ENCODE data around the gene RMI1.

RMI1 gene

GRCh38 chr9:83960991-83961390, 19.6 kb upstream of the RMI1 start:
- Mint-ChIP-seq H3K27ac (no peak overlapping the region), H3K4me1 (peaks cover 18% of the 10 kb centered on the region)

GRCh38 chr9:83962165-83962564, 18.4 kb upstream of the RMI1 start:
- peaks cover 11% of the 10 kb centered on the region for H3K4me1 Mint-ChIP-seq
- no peak overlapping the region for H3K4me3 Mint-ChIP-seq
- no peaks in the 10 kb centered on the region for H3K27me3 Mint-ChIP-seq
- H3K9me3 Mint-ChIP-seq = no peaks in the 10 kb centered on the region
- H3K36me3 Mint-ChIP-seq = peaks cover 6% of the 10 kb centered on the region
- no peak overlapping the region for H3K27ac Mint-ChIP-seq

More at GRCh38 chr9:83960991-83961390, 19.6 kb upstream of the RMI1 start:
- Mint-ChIP-seq H3K4me3 (no peak overlapping the region), H3K27me3 (no peaks in the 10 kb centered on the region), H3K9me3 (no peaks in the 10 kb centered on the region), H3K36me3 (peaks cover 3% of the 10 kb centered on the region)

DNA sequence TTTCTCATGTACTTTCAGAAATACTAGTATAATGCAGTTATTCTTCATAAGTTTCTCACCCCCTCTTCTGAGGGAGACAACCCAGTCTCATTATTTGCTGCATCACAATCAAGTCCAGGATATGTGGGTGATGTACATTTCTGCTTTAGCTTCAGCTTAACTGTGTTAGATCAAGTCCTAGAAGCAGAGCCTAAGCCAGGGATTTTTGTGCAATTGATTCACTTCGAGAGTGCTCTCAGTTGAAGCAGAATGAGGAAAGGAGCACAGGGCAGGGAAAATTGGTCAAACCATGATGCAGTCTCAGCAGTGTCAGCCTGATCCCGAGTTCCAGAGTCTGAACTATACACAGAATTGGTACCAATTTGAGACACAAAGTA, 15.6 kb upstream of the RMI1 start:
- H3K9me3 Mint-ChIP-seq = no peaks in the 10 kb centered on the region
- H3K27ac Mint-ChIP-seq = peak overlapping the region; percentile 68
- no peaks in the 10 kb centered on the region for H3K27me3 Mint-ChIP-seq
- H3K36me3 Mint-ChIP-seq = peaks cover 13% of the 10 kb centered on the region
- peaks cover 26% of the 10 kb centered on the region for H3K4me1 Mint-ChIP-seq
- H3K4me3 Mint-ChIP-seq = no peak overlapping the region

DNA sequence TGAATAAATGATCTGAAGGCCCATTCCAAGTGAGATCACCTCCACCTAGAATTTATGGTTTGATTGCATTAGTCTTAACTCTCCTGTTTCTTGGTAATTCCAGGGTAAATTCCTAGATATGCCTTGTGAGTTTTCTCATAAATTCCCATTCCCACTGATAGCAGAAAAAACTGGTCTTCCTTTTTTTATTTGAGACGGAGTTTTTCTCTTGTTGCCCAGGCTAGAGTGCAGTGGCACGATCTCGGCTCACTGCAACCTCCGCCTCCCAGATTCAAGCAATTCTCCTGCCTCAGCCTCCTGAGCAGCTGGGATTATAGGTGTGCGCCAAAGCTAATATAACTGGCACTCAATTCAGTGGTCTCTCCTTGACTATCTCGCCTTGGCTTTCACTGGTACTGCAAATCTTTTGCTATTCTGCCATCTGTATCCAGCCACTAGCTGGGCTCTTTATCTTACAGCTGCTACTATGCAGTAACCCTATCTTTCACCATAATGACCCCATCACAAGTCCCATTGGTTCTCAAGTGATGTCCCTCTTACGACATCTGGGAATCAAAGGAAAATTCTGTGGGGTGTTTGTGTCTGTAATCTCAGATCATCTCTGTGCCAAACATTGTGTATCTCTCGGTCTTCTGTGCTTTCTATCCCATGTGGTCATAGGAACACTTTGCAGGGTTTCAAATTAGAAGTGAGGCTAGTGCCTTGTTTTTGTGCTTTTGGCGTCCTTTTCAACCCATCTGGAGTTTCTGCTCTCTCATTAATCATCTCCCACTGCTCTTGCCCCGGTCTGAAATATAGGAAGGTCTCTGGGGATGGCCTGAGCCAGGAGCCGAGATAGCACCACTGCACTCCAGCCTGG, 15.0 kb upstream of the RMI1 start:
- H3K36me3 Mint-ChIP-seq = peaks cover 18% of the 10 kb centered on the region
- H3K9me3 Mint-ChIP-seq = no peaks in the 10 kb centered on the region
- H3K4me3 Mint-ChIP-seq = no peak overlapping the region
- H3K27me3 Mint-ChIP-seq = no peaks in the 10 kb centered on the region
- H3K27ac Mint-ChIP-seq = peak overlapping the region; percentile 68
- H3K4me1 Mint-ChIP-seq = peaks cover 30% of the 10 kb centered on the region

- Mint-ChIP-seq H3K9me3 (no peaks in the 10 kb centered on the region), H3K36me3 (peaks cover 22% of the 10 kb centered on the region), H3K27me3 (no peaks in the 10 kb centered on the region), H3K4me1 (peaks cover 36% of the 10 kb centered on the region), H3K4me3 (no peak overlapping the region), H3K27ac (peak overlapping the region; percentile 66)
Observed at GRCh38 chr9:83966209-83966582, 14.4 kb upstream of the RMI1 start.

DNA sequence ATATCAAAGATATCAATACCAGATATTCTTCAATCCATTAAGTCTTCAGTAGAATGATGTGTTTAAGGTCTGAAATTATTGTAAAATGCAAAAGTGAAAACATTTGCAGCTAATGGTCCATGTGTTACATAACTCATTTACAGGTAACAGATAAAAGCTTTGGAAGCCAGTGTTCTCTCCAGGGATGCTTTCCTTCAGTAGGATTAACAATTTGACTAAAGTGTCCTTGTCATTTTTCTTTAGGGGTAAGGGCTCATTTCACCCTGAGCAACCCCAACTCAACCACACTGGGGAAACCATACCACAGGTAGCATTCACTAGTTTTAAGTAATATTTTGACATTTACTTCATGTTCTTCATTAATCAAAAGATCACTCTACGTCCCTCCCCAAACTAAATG, 13.5 kb upstream of the RMI1 start:
- Mint-ChIP-seq H3K9me3 (no peaks in the 10 kb centered on the region), H3K4me3 (no peak overlapping the region), H3K4me1 (peaks cover 45% of the 10 kb centered on the region), H3K36me3 (peaks cover 25% of the 10 kb centered on the region), H3K27ac (peak overlapping the region; percentile 92), H3K27me3 (no peaks in the 10 kb centered on the region)

GRCh38 chr9:83969602-83970001, 11.0 kb upstream of the RMI1 start:
- Mint-ChIP-seq H3K9me3 (no peaks in the 10 kb centered on the region), H3K4me1 (peaks cover 63% of the 10 kb centered on the region), H3K36me3 (peaks cover 31% of the 10 kb centered on the region)

GRCh38 chr9:83971485-83971884, 9.1 kb upstream of the RMI1 start:
- Mint-ChIP-seq H3K27ac (peak overlapping the region; percentile 30), H3K27me3 (no peaks in the 10 kb centered on the region), H3K4me1 (peaks cover 74% of the 10 kb centered on the region)

More at GRCh38 chr9:83969602-83970001, 11.0 kb upstream of the RMI1 start:
- no peak overlapping the region for H3K4me3 Mint-ChIP-seq
- H3K27ac Mint-ChIP-seq = peak overlapping the region; percentile 41
- no peaks in the 10 kb centered on the region for H3K27me3 Mint-ChIP-seq

DNA sequence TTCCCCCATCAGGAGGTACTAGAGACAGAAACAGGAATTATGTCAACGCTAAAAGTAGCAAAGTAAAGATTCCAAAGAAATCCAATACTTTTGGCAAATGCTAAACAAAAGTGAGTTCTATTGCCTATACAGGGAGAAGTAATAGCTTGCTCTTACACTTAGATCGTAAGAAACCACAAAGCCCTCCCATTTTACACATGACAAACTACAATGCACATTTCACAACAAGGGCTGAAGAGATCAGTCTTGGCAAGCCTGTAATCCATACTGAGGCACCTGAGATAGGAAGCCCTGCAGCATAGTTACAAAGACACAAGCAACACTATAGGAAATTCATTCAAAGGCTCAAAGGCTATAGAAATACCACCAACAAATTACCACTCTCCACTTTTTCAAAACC, 8.3 kb upstream of the RMI1 start:
- Mint-ChIP-seq H3K4me3 (peak overlapping the region; percentile 19), H3K4me1 (peaks cover 78% of the 10 kb centered on the region), H3K27ac (no peak overlapping the region)

More at GRCh38 chr9:83971485-83971884, 9.1 kb upstream of the RMI1 start:
- Mint-ChIP-seq H3K4me3 (no peak overlapping the region), H3K9me3 (no peaks in the 10 kb centered on the region), H3K36me3 (peaks cover 44% of the 10 kb centered on the region)

GRCh38 chr9:83975300-83975699, 5.3 kb upstream of the RMI1 start:
- Mint-ChIP-seq H3K4me1 (peaks cover 68% of the 10 kb centered on the region), H3K27me3 (no peaks in the 10 kb centered on the region), H3K4me3 (peak overlapping the region; percentile 95), H3K36me3 (peaks cover 45% of the 10 kb centered on the region), H3K9me3 (no peaks in the 10 kb centered on the region), H3K27ac (peak overlapping the region; percentile 73)

More for the DNA sequence above, 8.3 kb upstream of the RMI1 start:
- H3K36me3 Mint-ChIP-seq = peaks cover 40% of the 10 kb centered on the region
- H3K27me3 Mint-ChIP-seq = no peaks in the 10 kb centered on the region
- no peaks in the 10 kb centered on the region for H3K9me3 Mint-ChIP-seq

DNA sequence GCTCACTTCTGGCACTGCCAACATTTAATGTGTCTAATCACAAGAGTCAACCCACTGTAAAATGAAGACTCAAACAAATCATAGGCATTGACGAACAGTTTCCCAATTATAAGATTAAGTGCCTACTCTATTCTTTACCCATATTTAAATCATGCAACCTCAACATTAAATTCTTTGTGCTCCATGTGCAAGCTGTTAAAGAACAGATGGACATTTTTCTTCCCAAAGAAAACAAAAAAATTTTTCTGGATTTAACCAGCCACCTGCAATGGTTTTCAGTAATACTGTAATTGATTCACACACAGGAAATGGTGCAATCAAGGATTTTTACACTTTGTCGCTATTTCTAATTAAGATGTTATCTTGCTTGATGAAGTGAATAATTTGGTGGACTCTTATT, 4.2 kb upstream of the RMI1 start:
- Mint-ChIP-seq H3K27ac (peak overlapping the region; percentile 72), H3K27me3 (no peaks in the 10 kb centered on the region), H3K9me3 (no peaks in the 10 kb centered on the region), H3K36me3 (peaks cover 38% of the 10 kb centered on the region), H3K4me3 (peak overlapping the region; percentile 95), H3K4me1 (peaks cover 59% of the 10 kb centered on the region)

DNA sequence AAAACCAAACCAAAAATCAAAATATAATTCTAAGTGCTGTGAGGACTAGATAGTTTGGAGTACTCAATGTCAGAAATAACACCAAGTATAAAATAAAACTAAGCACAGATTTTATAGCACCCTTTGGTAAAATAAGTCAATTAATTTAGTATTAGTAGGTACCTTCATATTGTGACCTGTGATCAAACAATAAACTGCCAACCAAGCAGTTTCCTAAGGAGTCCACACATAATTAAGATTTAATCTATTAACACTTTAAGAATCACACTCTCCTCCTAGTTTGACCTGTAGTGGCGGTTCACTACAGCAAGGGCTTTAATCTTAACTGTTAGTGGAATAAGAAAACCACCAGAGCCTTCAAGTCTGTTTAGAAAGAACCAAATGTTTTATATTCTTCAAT, 3.4 kb upstream of the RMI1 start:
- Mint-ChIP-seq H3K4me3 (peak overlapping the region; percentile 95), H3K27me3 (no peaks in the 10 kb centered on the region), H3K36me3 (peaks cover 36% of the 10 kb centered on the region), H3K27ac (peak overlapping the region; percentile 100), H3K9me3 (no peaks in the 10 kb centered on the region), H3K4me1 (peaks cover 56% of the 10 kb centered on the region)

DNA sequence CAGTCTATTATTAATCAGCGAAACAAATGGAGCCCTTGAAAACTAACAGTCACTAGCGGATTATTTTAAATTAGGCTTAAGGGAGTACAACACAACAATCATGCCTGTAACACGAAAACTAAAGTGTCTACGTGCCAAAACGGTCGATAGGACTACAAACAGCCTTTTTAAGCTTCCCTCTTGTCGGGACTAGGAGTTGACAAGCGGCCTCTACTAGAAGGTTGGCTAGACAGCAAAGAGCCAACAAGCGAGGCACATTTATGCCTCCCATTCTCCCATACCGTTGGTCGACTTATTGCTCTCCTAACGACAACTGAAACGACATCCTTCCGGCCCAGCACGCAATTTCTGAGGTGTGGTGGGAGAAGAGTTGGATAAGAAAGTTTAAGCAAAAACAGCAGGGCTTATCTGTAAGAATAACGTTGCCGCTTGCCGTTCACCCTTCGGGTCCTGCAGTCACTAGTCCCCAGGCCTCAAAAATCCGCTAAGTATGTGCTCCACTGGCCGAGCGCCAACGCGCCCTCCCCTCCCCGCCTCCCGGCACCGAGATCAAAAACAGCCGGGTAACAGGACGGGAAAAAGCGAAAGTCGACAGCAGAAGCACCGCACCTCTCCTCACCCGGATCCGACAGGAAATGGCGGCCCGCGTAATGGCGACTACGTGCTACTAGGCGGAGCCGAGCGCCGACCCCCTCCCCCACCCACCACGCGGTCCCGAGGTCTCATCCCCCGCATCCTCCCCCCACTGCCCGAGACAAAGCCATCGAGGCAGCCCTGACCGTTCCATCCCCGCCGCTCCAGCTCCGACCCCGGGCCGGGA, 1.4 kb upstream of the RMI1 start:
- peaks cover 34% of the 10 kb centered on the region for H3K36me3 Mint-ChIP-seq
- no peaks in the 10 kb centered on the region for H3K27me3 Mint-ChIP-seq
- H3K9me3 Mint-ChIP-seq = no peaks in the 10 kb centered on the region
- H3K4me3 Mint-ChIP-seq = peak overlapping the region; percentile 95
- peak overlapping the region; percentile 100 for H3K27ac Mint-ChIP-seq
- peaks cover 50% of the 10 kb centered on the region for H3K4me1 Mint-ChIP-seq

DNA sequence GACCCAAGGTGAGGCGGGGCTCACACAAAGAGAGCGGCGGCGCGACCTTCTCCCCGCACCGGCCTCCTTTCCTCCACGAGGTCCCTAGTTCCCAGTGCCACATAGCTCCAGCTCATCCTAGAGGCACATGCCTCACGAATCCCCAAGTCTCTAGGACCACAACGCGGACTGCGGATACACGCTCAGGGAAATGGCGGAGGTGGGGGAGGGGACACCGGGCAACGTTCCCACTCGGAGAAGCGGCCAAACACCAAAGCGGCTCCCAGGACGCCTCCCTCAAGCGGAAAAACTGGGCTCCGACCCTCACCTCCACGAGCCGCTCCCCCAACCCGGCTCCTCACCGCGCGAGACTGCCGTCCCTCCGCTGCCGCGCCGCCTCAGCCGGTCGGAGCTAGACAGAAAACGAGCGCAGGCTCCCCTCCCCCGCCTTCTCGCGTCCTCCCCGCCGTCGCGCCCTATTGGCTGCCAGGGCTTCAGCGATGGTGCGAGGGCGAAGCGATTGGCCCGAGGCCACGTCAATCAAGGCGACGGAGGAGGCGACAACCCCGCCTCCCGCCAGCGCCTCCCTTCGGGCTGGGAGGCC, 702 bp upstream of the RMI1 start, which contains the start of gene HNRNPK:
TSS of gene HNRNPK (minus strand) at position 404 of the 583 bp plus-strand sequence. CDS start 1,963 bp downstream, outside the sequence.
- no peaks in the 10 kb centered on the region for H3K27me3 Mint-ChIP-seq
- H3K27ac Mint-ChIP-seq = peak within 1 kb of the TSS; percentile 100
- H3K4me1 Mint-ChIP-seq = peaks cover 43% of the 10 kb centered on the region
- H3K4me3 Mint-ChIP-seq = peak within 1 kb of the TSS; percentile 95
- peaks cover 28% of the 10 kb centered on the region for H3K36me3 Mint-ChIP-seq
- H3K9me3 Mint-ChIP-seq = no peaks in the 10 kb centered on the region

GRCh38 chr9:83981126-83981871, 694 bp downstream of the RMI1 start:
- H3K36me3 Mint-ChIP-seq = peaks cover 15% of the 10 kb centered on the region
- peak overlapping the region; percentile 97 for H3K27ac Mint-ChIP-seq
- H3K4me3 Mint-ChIP-seq = peak overlapping the region; percentile 95
- no peaks in the 10 kb centered on the region for H3K27me3 Mint-ChIP-seq
- no peaks in the 10 kb centered on the region for H3K9me3 Mint-ChIP-seq
- peaks cover 29% of the 10 kb centered on the region for H3K4me1 Mint-ChIP-seq
